HCT116 (cell line): ENCODE results near the gene CDH13. TPM values are rescaled to one million over a fixed set of nuclear protein-coding genes. Genes with fewer than 3 reads are reported as not detected.

Source experiments
- ATAC-seq: fragments of 200-7000 bp; cut with Tn5 transposase; 2 replicates; pipeline ENCODE4 v1.9.1; 2020; ENCODE audit warnings: mild to moderate bottlenecking, moderate library complexity
- BruUV-seq: library from RNA; stranded (reverse); fragments of 400-500 nt; replicated peaks from 2 replicates; lab custom pipeline; 2021; lab: Mats Ljungman, UMichigan
- CTCF ChIA-PET: fragments of 300-600 bp; sonication (Branson Sonifier 250); formaldehyde crosslinking; loops from one replicate; lab custom pipeline; 2021; ENCODE audit warnings: antibody characterized with exemption; lab: Charles Lee
- POLR2A ChIA-PET: fragments of 300-600, 350-600 bp; sonication (Branson Sonifier 250); formaldehyde crosslinking; loops from one replicate; lab custom pipeline; 2021; ENCODE audit warnings: antibody characterized with exemption; lab: Charles Lee
- RAD21 ChIA-PET, 2 experiments: fragments of 300-600 bp; sonication (Branson Sonifier 250); formaldehyde crosslinking; loops; one replicate each; lab custom pipeline; 2023; ENCODE audit warnings: low total read pairs in 2 of 2; ENCODE audit not compliant: uncharacterized antibody in 2 of 2, unreplicated experiment in 2 of 2, low non-redundant PET in 1 of 2; lab: Charles Lee
- DNase-seq: peaks from one replicate; pipeline ENCODE4 v3.0.0-alpha.2; 2010; ENCODE audit warnings: low read depth, low spot score
- H2AFZ ChIP-seq: fragments of 200-600 bp; shearing (Covaris generic), sonication (generic); 2 replicates; pipeline ENCODE4 v1.6.1; 2017; ENCODE audit warnings: low read depth, mixed run types, mixed read lengths, antibody characterized with exemption, low read length; ENCODE audit not compliant: poor library complexity, severe bottlenecking
- H3K27ac ChIP-seq: 2 replicates; pipeline ENCODE4 v1.5.1; 2012; ENCODE audit warnings: low read depth, low read length
- H3K27me3 ChIP-seq: fragments of 200-600 bp; sonication (generic); 2 replicates; pipeline ENCODE4 v1.6.1; 2016; ENCODE audit warnings: mixed run types, low read length, mixed read lengths; ENCODE audit not compliant: insufficient read depth
- H3K36me3 ChIP-seq, 2 experiments: fragments of 200-500 bp in 1 of 2; fragments of 200-600 bp in 1 of 2; sonication (Bioruptor generic) in 1 of 2; sonication (generic) in 1 of 2; 2 replicates each; pipeline versions ENCODE4 v1.5.1 to v1.6.1; 2014 to 2016; ENCODE audit warnings: low read length in 2 of 2, inconsistent platforms in 1 of 2, mixed read lengths in 1 of 2, mixed run types in 1 of 2; ENCODE audit not compliant: insufficient read depth in 2 of 2, control insufficient read depth in 1 of 2
- H3K4me1 ChIP-seq, 2 experiments: fragments of 200-600 bp in 1 of 2; sonication (generic) in 1 of 2; 2 replicates each; pipeline versions ENCODE4 v1.5.1 to v1.6.1; 2012 to 2017; ENCODE audit warnings: low read length in 2 of 2, inconsistent platforms in 1 of 2, mild to moderate bottlenecking in 1 of 2, mixed read lengths in 1 of 2, mixed run types in 1 of 2, moderate library complexity in 1 of 2; ENCODE audit not compliant: insufficient read depth in 2 of 2, control insufficient read depth in 1 of 2
- H3K4me2 ChIP-seq: fragments of 200-600 bp; sonication (generic); 2 replicates; pipeline ENCODE4 v1.6.1; 2017; ENCODE audit warnings: mixed run types, low read length, mixed read lengths
- H3K4me3 ChIP-seq, 2 experiments: fragments of 200-600 bp in 1 of 2; sonication (generic) in 1 of 2; replicated peaks in 1 of 2; 2 replicates each; pipeline ENCODE4 v1.5.1; 2011 to 2016; ENCODE audit warnings: low read length in 2 of 2, control low read depth in 1 of 2, low read depth in 1 of 2, mild to moderate bottlenecking in 1 of 2, mixed read lengths in 1 of 2, mixed run types in 1 of 2
- H3K79me2 ChIP-seq: fragments of 200-600 bp; sonication (generic); 2 replicates; pipeline ENCODE4 v1.6.1; 2017; ENCODE audit warnings: mild to moderate bottlenecking, mixed run types, low read length, moderate library complexity, mixed read lengths; ENCODE audit not compliant: insufficient read depth
- H3K9ac ChIP-seq: fragments of 200-600 bp; sonication (generic); 2 replicates; pipeline ENCODE4 v1.6.1; 2016; ENCODE audit warnings: low read length, mixed read lengths
- H3K9me2 ChIP-seq: fragments of 200-600 bp; sonication (generic), shearing (Covaris generic); 2 replicates; pipeline ENCODE4 v1.6.1; 2017; ENCODE audit warnings: mixed run types, mild to moderate bottlenecking, moderate library complexity; ENCODE audit not compliant: insufficient read depth
- H3K9me3 ChIP-seq, 2 experiments: fragments of 200-500 bp in 1 of 2; fragments of 200-600 bp in 1 of 2; sonication (Bioruptor generic) in 1 of 2; sonication (generic) in 1 of 2; 2 replicates each; pipeline ENCODE4 v1.6.1; 2014 to 2017; ENCODE audit warnings: low read length in 2 of 2, mixed read lengths in 2 of 2, inconsistent platforms in 1 of 2, low read depth in 1 of 2, mild to moderate bottlenecking in 1 of 2, mixed run types in 1 of 2, moderate library complexity in 1 of 2; ENCODE audit not compliant: control insufficient read depth in 1 of 2, insufficient read depth in 1 of 2
- H4K20me1 ChIP-seq: fragments of 200-600 bp; sonication (generic), shearing (Covaris generic); 2 replicates; pipeline ENCODE4 v1.6.1; 2017; ENCODE audit warnings: mixed run types, mild to moderate bottlenecking, moderate library complexity; ENCODE audit not compliant: insufficient read depth
- CEBPB ChIP-seq: IDR thresholded peaks from 2 replicates; pipeline ENCODE4 v1.6.1; 2012; ENCODE audit warnings: low read depth
- CTCF ChIP-seq, 3 experiments: fragments of 200-600 bp in 1 of 3; sonication (generic) in 1 of 3; IDR thresholded peaks in 2 of 3; conservative IDR thresholded peaks in 1 of 3; 2 replicates each; pipeline ENCODE4 v1.5.1; 2012 to 2017; ENCODE audit warnings: low read depth in 2 of 3, low read length in 2 of 3, antibody characterized with exemption in 1 of 3, borderline replicate concordance in 1 of 3, control low read depth in 1 of 3, mild to moderate bottlenecking in 1 of 3, mixed read lengths in 1 of 3, mixed run types in 1 of 3, moderate library complexity in 1 of 3; ENCODE audit not compliant: insufficient read depth in 1 of 3
- ELF1 ChIP-seq: IDR thresholded peaks from 2 replicates; pipeline ENCODE4 v1.6.1; 2012; ENCODE audit warnings: low read depth, borderline replicate concordance
- FOSL1 ChIP-seq: IDR thresholded peaks from 2 replicates; pipeline ENCODE4 v1.6.1; 2012; ENCODE audit warnings: low read depth
- JUND ChIP-seq: IDR thresholded peaks from 2 replicates; pipeline ENCODE4 v1.6.1; 2012
- POLR2A ChIP-seq: IDR thresholded peaks from 2 replicates; pipeline ENCODE4 v1.7.0; 2011; ENCODE audit warnings: borderline replicate concordance; ENCODE audit not compliant: insufficient read depth, insufficient read length; ENCODE audit errors: extremely low read depth
- SP1 ChIP-seq: IDR thresholded peaks from 2 replicates; pipeline ENCODE4 v1.6.1; 2012; ENCODE audit warnings: low read depth
- SRF ChIP-seq: IDR thresholded peaks from 2 replicates; pipeline ENCODE4 v1.6.1; 2012; ENCODE audit warnings: low read depth
- TCF7L2 ChIP-seq: IDR thresholded peaks from 2 replicates; pipeline ENCODE4 v1.7.0; 2011; ENCODE audit warnings: borderline replicate concordance, inconsistent platforms; ENCODE audit not compliant: insufficient read depth, insufficient read length; ENCODE audit errors: extremely low read depth
- YY1 ChIP-seq: IDR thresholded peaks from 2 replicates; pipeline ENCODE4 v1.6.1; 2011; ENCODE audit warnings: low read length, low read depth, moderate library complexity, mild to moderate bottlenecking; ENCODE audit not compliant: insufficient replicate concordance; ENCODE audit errors: extremely low read depth
- ZFX ChIP-seq: fragments of 450-650 bp; IDR thresholded peaks from 2 replicates; pipeline ENCODE4 v1.6.1; 2017
- intact Hi-C: fragments of 100-400 bp; cut with micrococcal nuclease; formaldehyde crosslinking; loops from 2 replicates; pipeline ENCODE4 v1.10.0; 2022
- total RNA-seq: library from RNA; stranded (reverse); gene quantifications from one replicate; pipeline ENCODE4 v1.2.1, GENCODE V29; 2021; ENCODE audit not compliant: unreplicated experiment

The CDH13 gene
- total RNA-seq, 1 experiment from 2014 or later, result not detected

DNA sequence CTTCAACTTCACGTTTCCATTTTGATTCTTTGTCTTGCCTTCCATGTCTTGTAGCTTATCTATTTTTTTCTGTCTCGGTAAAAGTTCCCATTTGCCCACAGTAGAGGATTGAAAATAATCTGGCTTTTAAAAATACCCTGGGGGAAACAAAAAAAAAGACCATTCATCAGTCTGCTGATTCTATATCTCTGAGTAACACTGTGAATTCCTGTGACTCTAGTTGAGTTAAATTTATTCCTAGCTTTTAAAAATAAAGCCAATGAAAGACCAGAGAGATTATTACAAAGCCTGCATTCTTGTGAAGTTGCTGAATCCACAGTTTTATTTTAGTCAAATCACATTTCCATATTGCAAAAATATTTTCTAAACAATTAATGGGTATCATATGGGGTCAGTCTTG lies 532.3 kb downstream of the CDH13 start:
- ChIA-PET RAD21 (no interaction called here), CTCF (no interaction called here), POLR2A (no interaction called here)
- H3K4me3 ChIP-seq, result no peak overlapping the region
- ATAC-seq, result no peak
- no peaks in the 10 kb centered on the region for H3K79me2 ChIP-seq
- no peaks in the 10 kb centered on the region for H3K4me1 ChIP-seq
- no peak for DNase-seq
- no peak overlapping the region for H3K9ac ChIP-seq
- no TSS peak for BruUV-seq
- H3K27me3 ChIP-seq, result no peaks in the 10 kb centered on the region
- no peak overlapping the region for H3K4me2 ChIP-seq
- H3K36me3 ChIP-seq, result no peaks in the 10 kb centered on the region
- H3K9me2 ChIP-seq, result no peaks in the 10 kb centered on the region
- intact Hi-C loops, result no loop called here
- H2AFZ ChIP-seq, result no peak overlapping the region
- no peak for TF ChIP-seq POLR2A
- TF ChIP-seq ELF1, result no peak
- no peak for TF ChIP-seq CTCF (IDR thresholded peaks at IDR 0.05 in 2 of 3, conservative IDR thresholded peaks at IDR 0.05 in 1 of 3; ENCODE audit: borderline replicate concordance in 1 of 3, insufficient read depth in 1 of 3, low read depth in 2 of 3, low read length in 2 of 3)
- no peaks in the 10 kb centered on the region for H4K20me1 ChIP-seq
- peaks cover 13 to 36% of the 10 kb centered on the region in 2 experiments; a peak in 3 of 4 replicates for H3K9me3 ChIP-seq
- no peak overlapping the region for H3K27ac ChIP-seq

DNA sequence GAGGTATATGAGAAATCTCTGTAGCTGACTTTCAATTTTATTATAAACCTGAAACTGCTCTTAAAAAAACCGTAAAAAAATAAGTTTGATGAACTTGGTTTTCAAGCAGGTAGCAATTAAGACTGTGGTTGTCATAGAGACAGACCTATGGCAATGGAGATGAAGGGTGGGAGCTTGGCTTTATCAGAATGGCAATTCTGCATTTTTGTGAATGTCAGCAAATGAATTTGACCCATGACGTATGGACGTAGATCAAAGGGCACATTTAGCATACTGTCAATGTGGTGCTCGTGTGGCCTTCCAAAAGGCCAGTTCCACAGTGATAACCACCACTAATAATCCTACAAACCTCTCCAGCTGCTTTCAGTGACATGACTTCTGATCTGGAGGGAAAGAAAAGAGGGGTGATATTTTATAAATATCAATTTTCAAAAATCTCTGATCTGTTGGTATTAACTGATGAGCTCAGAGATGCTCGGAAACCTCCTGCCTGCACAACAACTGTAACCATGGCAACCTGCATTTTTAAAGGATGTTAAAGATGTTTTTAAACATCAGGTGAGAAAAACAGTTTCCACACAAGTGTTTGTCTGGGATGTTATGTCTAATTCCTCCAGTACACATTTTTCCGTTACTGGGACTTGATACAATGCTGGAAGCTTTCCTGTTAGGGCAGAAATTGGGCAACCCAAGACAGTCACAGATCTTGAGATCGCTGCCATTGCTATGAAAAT lies 533.7 kb downstream of the CDH13 start:
- RAD21 ChIA-PET, result no interaction called here
- H3K9ac ChIP-seq, result no peak overlapping the region
- CTCF ChIA-PET, result no interaction called here
- H4K20me1 ChIP-seq, result no peaks in the 10 kb centered on the region
- no peaks in the 10 kb centered on the region for H3K9me2 ChIP-seq
- POLR2A ChIA-PET, result no interaction called here
- TF ChIP-seq SRF (no peak), CEBPB (no peak), SP1 (no peak), ZFX (no peak), JUND (no peak), CTCF (IDR thresholded peaks at IDR 0.05 in 2 of 3, conservative IDR thresholded peaks at IDR 0.05 in 1 of 3; ENCODE audit: borderline replicate concordance in 1 of 3, insufficient read depth in 1 of 3, low read depth in 2 of 3, low read length in 2 of 3) (no peak), POLR2A (no peak), FOSL1 (no peak), TCF7L2 (no peak), YY1 (no peak)
- H3K27me3 ChIP-seq, result no peaks in the 10 kb centered on the region
- ATAC-seq, result no peak
- peaks cover 16 to 38% of the 10 kb centered on the region in 2 experiments; a peak in 3 of 4 replicates for H3K9me3 ChIP-seq
- no TSS peak for BruUV-seq
- no peaks in the 10 kb centered on the region for H3K4me1 ChIP-seq
- intact Hi-C loops, result no loop called here
- H3K79me2 ChIP-seq, result no peaks in the 10 kb centered on the region
- H3K4me3 ChIP-seq, result no peak overlapping the region
- no peak overlapping the region for H3K27ac ChIP-seq
- H3K4me2 ChIP-seq, result no peak overlapping the region
- no peaks in the 10 kb centered on the region for H3K36me3 ChIP-seq
- DNase-seq, result no peak
- H2AFZ ChIP-seq, result no peak overlapping the region
